K562 (cell line): ENCODE data around the gene ID1. TPM values are rescaled to one million over a fixed set of nuclear protein-coding genes. Genes with fewer than 3 reads are reported as not detected.

Source experiments
- BCOR ChIP-seq: fragments of 450-650 bp; IDR thresholded peaks from 2 replicates; pipeline ENCODE4 v1.6.1; 2016
- BRD4 ChIP-seq: fragments of 200-600 bp; sonication (generic); IDR thresholded peaks from 2 replicates; pipeline ENCODE4 v1.6.1; 2017; ENCODE audit warnings: inconsistent platforms
- CTCFL ChIP-seq: IDR thresholded peaks from 2 replicates; pipeline ENCODE4 v1.6.1; 2011; ENCODE audit warnings: borderline replicate concordance, low read depth, mild to moderate bottlenecking, moderate library complexity, low read length; ENCODE audit not compliant: insufficient read depth, poor library complexity, severe bottlenecking
- HDAC2 ChIP-seq: fragments of 450-650 bp; IDR thresholded peaks from 2 replicates; pipeline ENCODE4 v1.6.1; 2016; ENCODE audit warnings: mild to moderate bottlenecking
- IRF1 ChIP-seq: sonication (generic); formaldehyde crosslinking; IDR thresholded peaks from 2 replicates; pipeline ENCODE4 v1.8.0; 2022; ENCODE audit warnings: missing genetic modification reagents, mild to moderate bottlenecking, borderline replicate concordance
- JUN ChIP-seq, 2 experiments: sonication (generic) in 1 of 2; formaldehyde crosslinking in 1 of 2; IDR thresholded peaks; 2 replicates each; pipeline versions ENCODE4 v1.6.1 to v1.8.0; 2012 to 2022; ENCODE audit warnings: borderline replicate concordance in 2 of 2, mild to moderate bottlenecking in 2 of 2, improper control_type of control experiment in 1 of 2, low read depth in 1 of 2, low read length in 1 of 2, missing genetic modification reagents in 1 of 2
- NFATC3 ChIP-seq: fragments of 450-650 bp; IDR thresholded peaks from 2 replicates; pipeline ENCODE4 v1.6.1; 2017; ENCODE audit warnings: mild to moderate bottlenecking
- NR3C1 ChIP-seq: sonication (generic); formaldehyde crosslinking; IDR thresholded peaks from 2 replicates; pipeline ENCODE4 v1.8.1; 2022; ENCODE audit warnings: missing genetic modification reagents
- RFX5 ChIP-seq: IDR thresholded peaks from 2 replicates; pipeline ENCODE4 v1.6.1; 2011; ENCODE audit warnings: low read depth, mild to moderate bottlenecking, improper control_type of control experiment, low read length
- SAFB2 ChIP-seq: fragments of 200-400 bp; formaldehyde crosslinking; IDR thresholded peaks from 2 replicates; pipeline ENCODE4 v1.6.1; 2018; ENCODE audit warnings: borderline replicate concordance, low read length, low read depth, moderate library complexity; ENCODE audit not compliant: severe bottlenecking
- SMAD3 ChIP-seq: fragments of 450-650 bp; formaldehyde crosslinking; conservative IDR thresholded peaks from 2 replicates; pipeline ENCODE4 v1.4.0; 2020; ENCODE audit warnings: mild to moderate bottlenecking
- SRSF1 ChIP-seq: fragments of 200-400 bp; formaldehyde crosslinking; IDR thresholded peaks from 2 replicates; pipeline ENCODE4 v1.6.1; 2017; ENCODE audit warnings: mild to moderate bottlenecking, low read depth, low read length, moderate library complexity
- ZNF212 ChIP-seq: fragments of 450-650 bp; formaldehyde crosslinking; IDR thresholded peaks from 2 replicates; pipeline ENCODE4 v1.4.0; 2020; ENCODE audit warnings: mild to moderate bottlenecking
- polyA plus RNA-seq, 8 experiments: library from polyadenylated mRNA; depleted of rRNA in 4 of 8; stranded (reverse) in 5 of 8; unstranded in 3 of 8; fragments of >200 nt; fragmentation: Nextera tagmentation in 2 of 8; fragmentation: Illumina TruSeq in 1 of 8; extraction: Ambion mirVana in 2 of 8; extraction: Trizol in 1 of 8; gene quantifications; 2 replicates each; pipeline versions ENCODE4 v1.2.1 to v1.2.3, GENCODE V29; 2011 to 2014; ENCODE audit warnings: inconsistent platforms in 1 of 8, missing spikeins in 1 of 8
- total RNA-seq, 7 experiments: library from RNA; depleted of rRNA in 6 of 7; stranded (reverse); fragments of >200 nt in 6 of 7; fragmentation: Illumina TruSeq in 2 of 7; extraction: Trizol in 2 of 7; gene quantifications; 2 replicates each; pipeline versions ENCODE4 v1.2.1 to v1.2.3, GENCODE V29; 2011 to 2021; ENCODE audit warnings: low replicate concordance in 1 of 7
- TF ChIP-seq, protein P1 (sequence below): fragments of 450-650 bp; conservative IDR thresholded peaks from 2 replicates; pipeline ENCODE4 v1.6.1; 2016; ENCODE audit warnings: missing genetic modification characterization, low read depth, mild to moderate bottlenecking, control low read depth, missing compliant biosample characterization

The ID1 gene
- total and polyA plus RNA-seq, 9 of the 15 experiments (the other 6 are each of a cell fraction or from before 2014, with no cell fraction given): 1.4 to 358 (median 65.0) TPM

- TF ChIP-seq BCOR (peak; percentile 78; the same call in 1 of the 2 replicates), SMAD3 (no peak), SAFB2 (no peak), NR3C1 (CRISPR knock-in tag) (no peak), CTCFL (no peak), BRD4 (no peak), RFX5 (no peak), SRSF1 (no peak), IRF1 (CRISPR knock-in tag) (no peak), NFATC3 (no peak; the same call in 1 of the 2 replicates), JUN (IDR thresholded peaks at IDR 0.05; ENCODE audit: borderline replicate concordance, low read depth, low read length) (no peak), JUN (CRISPR knock-in tag; IDR thresholded peaks at IDR 0.05; ENCODE audit: borderline replicate concordance) (0 out of 2 replicates have a peak, but pooled peaks have one; percentile 4), HDAC2 (peak; percentile 80; the same call in 1 of the 2 replicates), ZNF212 (CRISPR knock-in tag) (no peak)
- TF ChIP-seq, protein P1, sequence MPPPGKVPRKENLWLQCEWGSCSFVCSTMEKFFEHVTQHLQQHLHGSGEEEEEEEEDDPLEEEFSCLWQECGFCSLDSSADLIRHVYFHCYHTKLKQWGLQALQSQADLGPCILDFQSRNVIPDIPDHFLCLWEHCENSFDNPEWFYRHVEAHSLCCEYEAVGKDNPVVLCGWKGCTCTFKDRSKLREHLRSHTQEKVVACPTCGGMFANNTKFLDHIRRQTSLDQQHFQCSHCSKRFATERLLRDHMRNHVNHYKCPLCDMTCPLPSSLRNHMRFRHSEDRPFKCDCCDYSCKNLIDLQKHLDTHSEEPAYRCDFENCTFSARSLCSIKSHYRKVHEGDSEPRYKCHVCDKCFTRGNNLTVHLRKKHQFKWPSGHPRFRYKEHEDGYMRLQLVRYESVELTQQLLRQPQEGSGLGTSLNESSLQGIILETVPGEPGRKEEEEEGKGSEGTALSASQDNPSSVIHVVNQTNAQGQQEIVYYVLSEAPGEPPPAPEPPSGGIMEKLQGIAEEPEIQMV (tag): no peak
Observed at GRCh38 chr20:31604567-31605030, 490 bp upstream of the ID1 start (continued).
